GM12874 (cell line): ENCODE measurements around the gene ADAMTSL4.

Source experiments
- CTCF ChIP-seq: IDR thresholded peaks from 2 replicates; pipeline ENCODE4 v1.5.1; 2011; ENCODE audit warnings: low read depth, mild to moderate bottlenecking, control low read depth, low read length, moderate library complexity; ENCODE audit not compliant: insufficient read depth

The ADAMTSL4 gene

GRCh38 chr1:150557813-150558212 lies 8.6 kb downstream of the ADAMTSL4 start:
- TF ChIP-seq CTCF = no peak

DNA sequence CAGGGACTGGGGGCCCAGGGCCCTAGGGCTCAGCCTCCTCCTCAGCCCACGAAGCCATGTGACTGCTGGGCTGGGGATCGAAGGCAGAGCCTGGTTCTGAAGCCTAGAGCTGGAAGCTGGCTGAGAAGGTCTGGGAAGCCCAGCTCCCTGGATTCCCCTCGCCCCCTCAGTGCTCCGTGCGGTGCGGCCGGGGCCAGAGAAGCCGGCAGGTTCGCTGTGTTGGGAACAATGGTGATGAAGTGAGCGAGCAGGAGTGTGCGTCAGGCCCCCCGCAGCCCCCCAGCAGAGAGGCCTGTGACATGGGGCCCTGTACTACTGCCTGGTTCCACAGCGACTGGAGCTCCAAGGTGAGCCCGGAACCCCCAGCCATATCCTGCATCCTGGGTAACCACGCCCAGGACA lies 9.1 kb downstream of the ADAMTSL4 start:
- no peak for TF ChIP-seq CTCF

DNA sequence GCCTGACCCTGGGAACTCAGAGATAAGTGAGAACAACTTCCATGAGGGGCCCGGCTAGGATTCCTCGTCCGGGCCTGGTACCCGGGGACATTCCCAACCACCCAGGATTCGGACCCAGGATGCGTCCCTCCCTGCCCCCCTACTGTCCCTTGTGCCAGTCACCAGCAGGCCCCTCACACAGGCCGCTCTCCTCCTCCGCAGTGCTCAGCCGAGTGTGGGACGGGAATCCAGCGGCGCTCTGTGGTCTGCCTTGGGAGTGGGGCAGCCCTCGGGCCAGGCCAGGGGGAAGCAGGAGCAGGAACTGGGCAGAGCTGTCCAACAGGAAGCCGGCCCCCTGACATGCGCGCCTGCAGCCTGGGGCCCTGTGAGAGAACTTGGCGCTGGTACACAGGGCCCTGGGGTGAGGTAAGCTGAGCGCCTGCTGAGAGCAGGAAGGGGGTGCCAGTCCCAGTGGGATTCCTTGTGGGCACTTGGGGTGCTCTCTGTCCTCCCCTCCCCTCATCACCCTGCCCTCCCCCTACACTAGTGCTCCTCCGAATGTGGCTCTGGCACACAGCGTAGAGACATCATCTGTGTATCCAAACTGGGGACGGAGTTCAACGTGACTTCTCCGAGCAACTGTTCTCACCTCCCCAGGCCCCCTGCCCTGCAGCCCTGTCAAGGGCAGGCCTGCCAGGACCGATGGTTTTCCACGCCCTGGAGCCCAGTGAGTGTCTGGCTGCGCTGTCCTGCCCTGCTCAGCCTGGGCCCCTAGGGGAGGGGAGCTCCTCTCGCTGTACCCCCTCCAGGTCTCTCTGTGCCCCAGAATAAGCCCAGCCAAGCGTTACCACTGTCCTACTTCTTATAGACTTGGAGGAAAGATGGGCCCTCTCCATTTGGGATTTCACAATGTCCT lies 9.8 kb downstream of the ADAMTSL4 start:
- no peak for TF ChIP-seq CTCF

- TF ChIP-seq CTCF = no peak
Measured at GRCh38 chr1:150559656-150560010, 10.4 kb downstream of the ADAMTSL4 start.

- peak; percentile 97 for TF ChIP-seq CTCF
Measured at GRCh38 chr1:150560011-150560438, 10.8 kb downstream of the ADAMTSL4 start.

GRCh38 chr1:150560576-150561253 lies 11.5 kb downstream of the ADAMTSL4 start:
- peak; percentile 92 for TF ChIP-seq CTCF

- no peak for TF ChIP-seq CTCF
Measured at GRCh38 chr1:150561254-150561973, 12.2 kb downstream of the ADAMTSL4 start.
